MM.1S (cell line): ENCODE measurements around the gene NCKAP5.

Experiments
- EZH2 ChIP-seq: fragments of 300-600 bp; sonication (generic); optimal IDR thresholded peaks from 2 replicates; pipeline ENCODE3; 2017; ENCODE audit warnings: low read depth, mild to moderate bottlenecking, antibody characterized with exemption, low read length, mixed read lengths
- TF ChIP-seq, protein P1 (sequence below): fragments of 300-600 bp; sonication (generic); IDR thresholded peaks from 2 replicates; pipeline ENCODE4 v1.5.1; 2016; ENCODE audit warnings: antibody characterized with exemption, low read length, mixed read lengths

DNA sequence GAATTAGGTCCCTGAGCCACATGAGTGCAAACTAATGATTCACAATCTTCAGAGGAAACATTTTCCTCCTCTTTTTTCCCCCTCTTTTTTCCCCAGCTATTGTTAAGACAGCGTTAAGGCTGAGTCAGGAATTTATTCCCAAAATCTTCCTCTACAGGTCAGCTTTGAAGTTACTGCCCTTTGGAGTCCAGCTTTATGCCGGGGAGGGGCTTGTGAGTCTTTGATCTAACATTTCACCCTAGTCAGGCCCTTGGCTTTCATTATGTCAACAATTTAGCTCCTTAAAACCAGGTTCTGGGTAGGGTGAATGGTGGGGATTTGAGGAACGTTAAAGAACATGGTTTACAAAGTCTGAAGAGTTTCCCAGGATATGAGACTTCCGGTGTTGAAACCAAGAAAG lies 807.3 kb downstream of the NCKAP5 start:
- TF ChIP-seq, protein P1, sequence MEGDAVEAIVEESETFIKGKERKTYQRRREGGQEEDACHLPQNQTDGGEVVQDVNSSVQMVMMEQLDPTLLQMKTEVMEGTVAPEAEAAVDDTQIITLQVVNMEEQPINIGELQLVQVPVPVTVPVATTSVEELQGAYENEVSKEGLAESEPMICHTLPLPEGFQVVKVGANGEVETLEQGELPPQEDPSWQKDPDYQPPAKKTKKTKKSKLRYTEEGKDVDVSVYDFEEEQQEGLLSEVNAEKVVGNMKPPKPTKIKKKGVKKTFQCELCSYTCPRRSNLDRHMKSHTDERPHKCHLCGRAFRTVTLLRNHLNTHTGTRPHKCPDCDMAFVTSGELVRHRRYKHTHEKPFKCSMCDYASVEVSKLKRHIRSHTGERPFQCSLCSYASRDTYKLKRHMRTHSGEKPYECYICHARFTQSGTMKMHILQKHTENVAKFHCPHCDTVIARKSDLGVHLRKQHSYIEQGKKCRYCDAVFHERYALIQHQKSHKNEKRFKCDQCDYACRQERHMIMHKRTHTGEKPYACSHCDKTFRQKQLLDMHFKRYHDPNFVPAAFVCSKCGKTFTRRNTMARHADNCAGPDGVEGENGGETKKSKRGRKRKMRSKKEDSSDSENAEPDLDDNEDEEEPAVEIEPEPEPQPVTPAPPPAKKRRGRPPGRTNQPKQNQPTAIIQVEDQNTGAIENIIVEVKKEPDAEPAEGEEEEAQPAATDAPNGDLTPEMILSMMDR, result no peak
- no peak for TF ChIP-seq EZH2
